ENCODE measurements around the gene TMEM242.

The TMEM242 gene

DNA sequence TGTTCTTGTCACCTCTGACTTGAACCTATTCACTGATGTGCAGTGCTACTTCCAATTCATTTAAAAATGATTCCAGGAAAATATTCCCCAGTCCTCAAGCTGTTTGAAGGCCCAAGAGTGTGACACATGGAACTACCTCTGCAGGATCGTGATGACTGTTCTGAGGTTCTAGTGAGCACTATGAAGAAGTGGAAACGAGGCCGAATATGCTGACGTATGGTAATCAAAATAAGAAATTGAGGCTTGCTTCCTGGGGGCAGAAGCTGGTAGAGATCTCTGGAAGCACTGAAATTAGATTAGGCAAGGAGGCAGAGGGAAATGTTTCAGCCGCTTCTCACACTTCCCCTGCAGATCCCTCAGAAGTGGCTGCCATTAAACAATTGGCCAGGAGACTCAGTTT is 15.7 kb downstream of the TMEM242 start:
- no peak for DNase-seq (ENCODE audit: low spot score)
- TF ChIP-seq, protein P1, sequence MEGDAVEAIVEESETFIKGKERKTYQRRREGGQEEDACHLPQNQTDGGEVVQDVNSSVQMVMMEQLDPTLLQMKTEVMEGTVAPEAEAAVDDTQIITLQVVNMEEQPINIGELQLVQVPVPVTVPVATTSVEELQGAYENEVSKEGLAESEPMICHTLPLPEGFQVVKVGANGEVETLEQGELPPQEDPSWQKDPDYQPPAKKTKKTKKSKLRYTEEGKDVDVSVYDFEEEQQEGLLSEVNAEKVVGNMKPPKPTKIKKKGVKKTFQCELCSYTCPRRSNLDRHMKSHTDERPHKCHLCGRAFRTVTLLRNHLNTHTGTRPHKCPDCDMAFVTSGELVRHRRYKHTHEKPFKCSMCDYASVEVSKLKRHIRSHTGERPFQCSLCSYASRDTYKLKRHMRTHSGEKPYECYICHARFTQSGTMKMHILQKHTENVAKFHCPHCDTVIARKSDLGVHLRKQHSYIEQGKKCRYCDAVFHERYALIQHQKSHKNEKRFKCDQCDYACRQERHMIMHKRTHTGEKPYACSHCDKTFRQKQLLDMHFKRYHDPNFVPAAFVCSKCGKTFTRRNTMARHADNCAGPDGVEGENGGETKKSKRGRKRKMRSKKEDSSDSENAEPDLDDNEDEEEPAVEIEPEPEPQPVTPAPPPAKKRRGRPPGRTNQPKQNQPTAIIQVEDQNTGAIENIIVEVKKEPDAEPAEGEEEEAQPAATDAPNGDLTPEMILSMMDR (IDR thresholded peaks at IDR 0.05; ENCODE audit: extremely low read depth, missing control alignments): no peak

DNA sequence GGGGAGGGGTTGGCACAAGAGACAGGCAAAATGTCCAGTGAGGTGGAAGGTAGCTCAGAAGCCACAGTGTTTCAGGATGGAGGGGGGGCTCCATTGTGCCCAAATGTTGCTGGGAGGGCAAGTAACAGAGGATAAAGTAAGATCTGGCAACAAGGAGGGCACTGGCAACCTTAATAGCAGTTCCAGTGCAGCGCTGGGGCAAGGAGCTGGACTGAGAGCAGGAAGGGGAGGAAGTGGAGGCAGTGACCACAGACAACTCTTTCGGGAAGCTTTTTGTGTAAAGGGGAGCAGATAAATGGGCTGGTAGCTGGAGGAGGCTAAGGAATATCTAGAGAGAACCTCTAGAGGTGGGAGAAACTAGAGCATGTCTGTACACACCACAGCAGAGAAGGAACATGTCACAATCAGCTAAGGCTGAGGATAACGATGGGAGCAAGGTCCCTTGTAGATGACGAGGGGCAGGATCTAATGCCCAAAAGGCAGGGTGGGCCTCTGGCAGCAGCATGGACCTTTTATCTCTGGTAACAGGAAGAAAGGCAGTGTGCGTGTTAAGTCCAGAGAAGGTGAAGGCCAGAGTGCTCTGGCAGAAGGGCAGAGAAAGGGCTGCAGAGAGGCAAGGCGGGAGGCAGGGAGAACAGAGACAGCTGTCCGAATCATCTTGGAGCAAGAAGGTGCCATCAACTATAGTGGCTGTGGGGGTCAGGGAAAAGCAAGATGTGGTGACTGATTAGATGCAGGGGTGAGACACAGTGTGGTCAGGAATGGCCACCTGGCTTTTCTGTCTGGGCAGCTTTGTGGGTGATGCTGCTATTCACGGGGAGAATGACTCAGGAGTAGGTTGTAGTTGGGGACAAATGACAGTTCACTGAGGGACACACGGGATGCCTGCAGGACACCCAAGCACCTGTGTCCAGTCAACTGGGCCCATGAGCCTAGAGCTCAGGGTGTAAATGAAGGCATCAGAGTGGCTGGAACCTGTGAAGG is 17.4 kb downstream of the TMEM242 start:
- TF ChIP-seq, protein P1 (IDR thresholded peaks at IDR 0.05; ENCODE audit: extremely low read depth, missing control alignments): no peak
- DNase-seq (ENCODE audit: low spot score): no peak

DNA sequence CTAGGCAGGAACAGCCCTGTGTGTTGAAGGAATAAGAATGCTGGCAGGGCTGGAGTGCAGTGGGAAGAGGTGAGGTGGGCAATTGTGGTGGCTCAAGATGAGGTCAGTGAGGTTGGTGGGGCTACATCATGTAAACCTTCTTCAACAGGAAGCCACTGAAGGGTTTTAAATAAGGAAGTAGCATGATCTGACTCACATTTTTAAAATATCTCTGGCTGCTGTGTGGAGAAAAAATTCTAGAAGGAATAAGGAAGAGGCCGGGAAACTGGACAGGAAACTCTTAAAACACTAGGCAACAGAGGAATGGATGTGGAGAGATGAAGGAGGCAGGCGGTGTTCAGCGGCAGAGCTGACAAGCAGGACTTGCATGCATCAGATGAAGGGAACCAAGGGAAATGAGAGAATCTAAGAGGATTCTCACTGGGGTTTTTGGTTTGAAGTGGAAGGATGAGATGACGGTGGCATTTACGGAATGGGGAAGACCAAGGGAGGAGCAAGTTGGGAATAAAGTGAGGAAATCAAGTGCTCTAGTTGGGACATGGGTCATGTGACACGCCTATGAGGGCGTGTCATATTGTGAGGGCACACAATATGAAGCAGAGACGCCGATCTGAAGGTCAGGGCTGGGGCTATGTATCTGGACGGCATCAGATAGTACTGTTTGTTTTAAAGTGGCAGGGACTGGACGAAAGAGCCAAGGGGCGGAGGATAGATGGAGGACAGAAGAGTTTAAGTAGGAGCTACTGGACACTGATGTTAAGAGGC is 18.2 kb downstream of the TMEM242 start:
- DNase-seq (ENCODE audit: low spot score): no peak

DNA sequence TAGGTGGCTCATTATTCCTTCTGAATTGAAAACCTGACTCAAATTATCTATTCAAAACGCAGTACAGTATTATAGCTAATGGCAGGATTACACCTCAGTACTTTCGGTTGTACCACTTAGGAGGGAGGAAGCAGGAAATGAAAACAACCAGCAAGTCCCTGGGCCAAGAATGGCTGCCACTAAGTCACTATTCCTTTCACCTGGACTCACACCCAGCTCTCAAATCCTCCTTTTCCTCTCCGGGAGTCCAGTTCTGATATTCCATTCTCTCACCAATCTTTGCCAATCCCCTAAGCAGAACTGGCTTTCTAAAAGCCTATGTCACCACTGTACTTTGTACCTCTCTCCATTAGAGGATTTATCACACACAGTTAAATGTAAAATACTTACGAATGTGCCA is 20.6 kb downstream of the TMEM242 start:
- TF ChIP-seq, protein P1 (IDR thresholded peaks at IDR 0.05; ENCODE audit: extremely low read depth, missing control alignments): no peak
- DNase-seq (ENCODE audit: low spot score): no peak

More for the DNA sequence above, 18.2 kb downstream of the TMEM242 start:
- TF ChIP-seq, protein P1 (IDR thresholded peaks at IDR 0.05; ENCODE audit: extremely low read depth, missing control alignments): no peak

DNA sequence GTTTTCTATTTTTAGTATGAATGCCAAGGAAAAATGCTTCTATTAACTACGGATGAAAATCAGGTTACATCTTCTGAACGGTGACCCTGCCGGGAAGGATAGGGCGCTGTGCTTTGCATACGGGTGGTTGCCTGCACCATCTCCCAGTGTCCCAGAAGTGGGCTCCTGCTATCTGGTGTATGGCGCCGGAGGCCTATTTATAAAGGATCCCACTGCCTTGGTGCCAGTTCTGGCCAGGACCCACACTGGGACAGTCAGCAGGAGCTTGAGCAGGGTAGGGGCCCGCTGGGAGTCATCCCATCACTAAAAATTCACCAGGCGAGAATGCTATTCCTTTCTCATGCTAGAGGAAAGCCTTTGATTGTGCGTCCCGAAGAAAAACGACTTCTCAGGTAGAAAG is 22.9 kb downstream of the TMEM242 start:
- TF ChIP-seq, protein P1 (IDR thresholded peaks at IDR 0.05; ENCODE audit: extremely low read depth, missing control alignments): no peak
- no peak for DNase-seq (ENCODE audit: low spot score)

DNA sequence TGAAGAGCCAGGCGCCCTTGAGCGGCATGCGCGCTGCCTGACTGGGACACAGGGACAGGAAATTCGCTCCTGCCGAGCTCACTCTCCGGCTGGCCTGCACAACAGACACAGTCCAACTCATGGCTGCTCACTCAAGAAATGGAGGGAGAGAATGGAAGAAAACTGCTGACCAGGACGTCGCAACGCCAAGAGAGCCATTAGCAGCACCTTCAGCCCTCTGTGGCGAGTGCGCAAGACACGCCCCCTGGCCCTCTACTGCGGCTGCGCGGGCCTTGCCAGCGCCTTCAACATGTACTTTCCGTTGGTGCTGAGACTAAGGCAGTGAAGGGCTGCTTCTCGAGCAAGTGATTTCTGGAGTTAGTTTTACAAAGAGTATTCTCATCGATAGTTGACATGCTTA is 23.3 kb downstream of the TMEM242 start:
- TF ChIP-seq, protein P1 (IDR thresholded peaks at IDR 0.05; ENCODE audit: extremely low read depth, missing control alignments): no peak
- no peak for DNase-seq (ENCODE audit: low spot score)

DNA sequence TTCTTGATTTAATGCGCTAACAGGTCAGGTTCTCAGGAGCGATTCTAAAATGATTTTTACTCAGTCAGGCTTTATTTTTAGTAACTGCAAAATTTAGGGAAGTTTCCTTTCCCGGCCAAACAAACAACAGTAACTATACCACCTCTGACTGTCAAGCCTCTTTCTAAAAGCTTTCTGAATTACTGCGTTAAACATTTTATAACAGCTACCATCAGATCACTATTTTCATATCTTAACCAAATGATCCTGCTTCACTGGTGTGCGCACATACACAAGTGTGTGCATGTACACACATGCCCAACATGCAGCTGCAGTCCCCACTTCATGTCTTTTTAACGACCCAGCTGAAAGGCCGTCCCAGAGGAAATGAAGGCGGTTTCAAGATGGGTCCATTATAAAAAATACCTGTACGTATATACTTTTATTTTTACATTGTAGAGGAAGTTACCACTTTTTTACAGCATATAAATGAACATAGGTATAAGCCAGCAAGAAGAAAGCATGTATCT is 25.0 kb downstream of the TMEM242 start:
- TF ChIP-seq, protein P1 (IDR thresholded peaks at IDR 0.05; ENCODE audit: extremely low read depth, missing control alignments): no peak
- DNase-seq (ENCODE audit: low spot score): no peak

Measured in GM20000 (cell line).